Osteoblast (primary cell): ENCODE results near the gene TCF4. TPM values are rescaled to one million over a fixed set of nuclear protein-coding genes. Genes with fewer than 3 reads are reported as not detected.

Experiments used
- DNase-seq: peaks from one replicate; pipeline ENCODE4 v3.0.0; 2011; ENCODE audit warnings: low spot score, mixed read lengths; ENCODE audit not compliant: insufficient read length; ENCODE audit errors: missing footprints
- H2AFZ ChIP-seq: 2 replicates; pipeline ENCODE4 v1.6.0; 2011; ENCODE audit warnings: mild to moderate bottlenecking, low read length
- H3K27ac ChIP-seq: 2 replicates; pipeline ENCODE4 v1.5.1; 2011; ENCODE audit warnings: mild to moderate bottlenecking, low read depth, low read length, moderate library complexity
- H3K27me3 ChIP-seq: 2 replicates; pipeline ENCODE4 v1.6.0; 2012; ENCODE audit warnings: mild to moderate bottlenecking, control low read depth, inconsistent platforms, low read length, moderate library complexity; ENCODE audit not compliant: insufficient read depth
- H3K36me3 ChIP-seq: 2 replicates; pipeline ENCODE4 v1.5.1; 2011; ENCODE audit warnings: mild to moderate bottlenecking, low read length, control low read depth, moderate library complexity; ENCODE audit not compliant: insufficient read depth
- H3K4me1 ChIP-seq: 2 replicates; pipeline ENCODE4 v1.5.1; 2011; ENCODE audit warnings: mild to moderate bottlenecking, low read length, control low read depth, moderate library complexity; ENCODE audit not compliant: insufficient read depth
- H3K4me2 ChIP-seq: 2 replicates; pipeline ENCODE4 v1.6.0; 2011; ENCODE audit warnings: mild to moderate bottlenecking, low read length; ENCODE audit not compliant: insufficient read depth
- H3K4me3 ChIP-seq: fragments of 200-600 bp; sonication (generic); 3 replicates; pipeline ENCODE4 v1.5.1; 2012; ENCODE audit warnings: mild to moderate bottlenecking, low read length, inconsistent platforms; ENCODE audit not compliant: insufficient read depth
- H3K79me2 ChIP-seq: 2 replicates; pipeline ENCODE4 v1.6.0; 2012; ENCODE audit warnings: mild to moderate bottlenecking, low read length, control low read depth, inconsistent platforms; ENCODE audit not compliant: insufficient read depth
- H3K9me3 ChIP-seq: 2 replicates; pipeline ENCODE4 v1.5.1; 2011; ENCODE audit warnings: low read depth, low read length, control low read depth
- H4K20me1 ChIP-seq: 2 replicates; pipeline ENCODE4 v1.6.0; 2012; ENCODE audit warnings: mild to moderate bottlenecking, low read length, control low read depth; ENCODE audit not compliant: insufficient read depth
- CTCF ChIP-seq: IDR thresholded peaks from 2 replicates; pipeline ENCODE4 v1.5.1; 2011; ENCODE audit warnings: mild to moderate bottlenecking, low read depth, low read length, moderate library complexity; ENCODE audit errors: extremely low read depth
- total RNA-seq: library from RNA; depleted of rRNA; stranded (reverse); fragments of >200 nt; gene quantifications from 2 replicates; pipeline ENCODE4 v1.2.3, GENCODE V29; 2012

Gene TCF4
- total RNA-seq, 1 donor: 87.2 TPM

GRCh38 chr18:55414475-55414874 is 173.5 kb downstream of the TCF4 start:
- Histone ChIP-seq H3K27me3 (no peaks in the 10 kb centered on the region), H3K4me1 (peaks cover 8% of the 10 kb centered on the region), H3K27ac (no peak overlapping the region), H2AFZ (no peak overlapping the region), H3K36me3 (no peaks in the 10 kb centered on the region), H3K4me2 (no peak overlapping the region), H3K9me3 (no peaks in the 10 kb centered on the region), H3K79me2 (peaks cover 61% of the 10 kb centered on the region), H3K4me3 (no peak overlapping the region), H4K20me1 (no peaks in the 10 kb centered on the region)
- no peak for DNase-seq
- no peak for TF ChIP-seq CTCF

- H3K4me1 ChIP-seq: peaks cover 4% of the 10 kb centered on the region
- H3K9me3 ChIP-seq: no peaks in the 10 kb centered on the region
- H3K4me3 ChIP-seq: no peak overlapping the region
- DNase-seq: no peak
- TF ChIP-seq CTCF: no peak
- no peaks in the 10 kb centered on the region for H4K20me1 ChIP-seq
- H3K36me3 ChIP-seq: no peaks in the 10 kb centered on the region
- peaks cover 60% of the 10 kb centered on the region for H3K79me2 ChIP-seq
- no peaks in the 10 kb centered on the region for H3K27me3 ChIP-seq
- H2AFZ ChIP-seq: no peak overlapping the region
- peak overlapping the region; percentile 0 for H3K27ac ChIP-seq
- no peak overlapping the region for H3K4me2 ChIP-seq
Observed at GRCh38 chr18:55413474-55413873, 174.5 kb downstream of the TCF4 start.

- no peak overlapping the region for H3K27ac ChIP-seq
- TF ChIP-seq CTCF: no peak
- H3K36me3 ChIP-seq: no peaks in the 10 kb centered on the region
- no peak overlapping the region for H3K4me3 ChIP-seq
- no peak overlapping the region for H3K4me2 ChIP-seq
- no peaks in the 10 kb centered on the region for H3K9me3 ChIP-seq
- no peak overlapping the region for H2AFZ ChIP-seq
- H3K4me1 ChIP-seq: peaks cover 24% of the 10 kb centered on the region
- no peaks in the 10 kb centered on the region for H4K20me1 ChIP-seq
- DNase-seq: no peak
- H3K79me2 ChIP-seq: peaks cover 65% of the 10 kb centered on the region
- no peaks in the 10 kb centered on the region for H3K27me3 ChIP-seq
Observed at GRCh38 chr18:55407774-55408535, 180.0 kb downstream of the TCF4 start.

- Histone ChIP-seq H3K4me1 (peaks cover 29% of the 10 kb centered on the region), H4K20me1 (no peaks in the 10 kb centered on the region), H3K9me3 (no peaks in the 10 kb centered on the region), H3K27ac (no peak overlapping the region), H3K27me3 (no peaks in the 10 kb centered on the region), H3K36me3 (no peaks in the 10 kb centered on the region), H2AFZ (no peak overlapping the region), H3K4me2 (no peak overlapping the region), H3K4me3 (no peak overlapping the region), H3K79me2 (peaks cover 62% of the 10 kb centered on the region)
- TF ChIP-seq CTCF: no peak
- DNase-seq: no peak
Observed at GRCh38 chr18:55407191-55407590, 180.8 kb downstream of the TCF4 start.
